Measurements from ENCODE around the gene TNF.
A peak's percentile ranks its signal among the peaks of the same experiment; 100 is the strongest.

TNF gene

GRCh38 chr6:31573239-31574105, 1.9 kb upstream of the TNF start:
- DNase-seq, result no peak

GRCh38 chr6:31574106-31575061, 981 bp upstream of the TNF start:
- no peak for DNase-seq

- DNase-seq, result no peak
These were observed 754 bp downstream of the TNF start for GRCh38 chr6:31575952-31576685.

GRCh38 chr6:31576897-31577578, 1.7 kb downstream of the TNF start:
- no peak for DNase-seq

GRCh38 chr6:31577579-31577966, 2.2 kb downstream of the TNF start:
- DNase-seq, result no peak

- no peak for DNase-seq
These were observed 3.1 kb downstream of the TNF start for GRCh38 chr6:31578184-31579118.

- no peak for DNase-seq
These were observed 3.7 kb downstream of the TNF start for GRCh38 chr6:31579119-31579505.

- no peak for DNase-seq
These were observed 4.4 kb downstream of the TNF start for GRCh38 chr6:31579546-31580437.

GRCh38 chr6:31580438-31580740, 5.0 kb downstream of the TNF start:
- no peak for DNase-seq

GRCh38 chr6:31580807-31581433, 5.6 kb downstream of the TNF start:
- DNase-seq, result peak; percentile 33

GRCh38 chr6:31581434-31582229, 6.3 kb downstream of the TNF start:
- no peak for DNase-seq

GRCh38 chr6:31582230-31582643, 6.9 kb downstream of the TNF start, which contains the start of gene LTB:
TSS of gene LTB (minus strand) at chr6:31582424. CDS start at chr6:31582417, 7 bp downstream.
- no peak for DNase-seq

- DNase-seq, result no peak
These were observed 10.1 kb downstream of the TNF start for GRCh38 chr6:31585491-31585890.

GRCh38 chr6:31586008-31586407, 10.6 kb downstream of the TNF start, which contains the start of gene LST1:
TSS of gene LST1 (plus strand) at chr6:31586277. CDS start at chr6:31587300, 1,023 bp downstream.
- no peak for DNase-seq

GRCh38 chr6:31586599-31587281, 11.4 kb downstream of the TNF start:
- DNase-seq, result no peak

GRCh38 chr6:31587791-31588777, 12.7 kb downstream of the TNF start:
- no peak for DNase-seq

Measured in NCI-H1436 treated with DMSO at 0.1 percent for 48 hours (cell line).